ENCODE measurements around the gene DNAJA3. TPM values are rescaled to one million over a fixed set of nuclear protein-coding genes. Genes with fewer than 3 reads are reported as not detected.

DNAJA3 gene
- 40.7 TPM for total RNA-seq

GRCh38 chr16:4425378-4426020, at the start of gene DNAJA3:
TSS of gene DNAJA3 (plus strand) at chr16:4425868. CDS start at chr16:4425882, 14 bp downstream.
- DNase-seq (ENCODE audit: low spot score in 2 of 2): peak; percentile 63 to 96
- Histone ChIP-seq H3K27me3 (no peaks in the 10 kb centered on the region), H3K36me3 (no peaks in the 10 kb centered on the region), H3K27ac (peak within 1 kb of the TSS; percentile 95 to 96), H3K4me1 (peaks cover 5 to 14% of the 10 kb centered on the region in 2 donors), H3K4me3 (peak within 1 kb of the TSS; percentile 83 to 85), H3K9me3 (no peaks in the 10 kb centered on the region)
- intact Hi-C loops (cut with DNase I): loop anchor here (1.0 to 2.0 kb wide), 2 partner anchors 9 to 123 kb away; partner anchors contain the start of gene CORO7
- TF ChIP-seq, protein P1, sequence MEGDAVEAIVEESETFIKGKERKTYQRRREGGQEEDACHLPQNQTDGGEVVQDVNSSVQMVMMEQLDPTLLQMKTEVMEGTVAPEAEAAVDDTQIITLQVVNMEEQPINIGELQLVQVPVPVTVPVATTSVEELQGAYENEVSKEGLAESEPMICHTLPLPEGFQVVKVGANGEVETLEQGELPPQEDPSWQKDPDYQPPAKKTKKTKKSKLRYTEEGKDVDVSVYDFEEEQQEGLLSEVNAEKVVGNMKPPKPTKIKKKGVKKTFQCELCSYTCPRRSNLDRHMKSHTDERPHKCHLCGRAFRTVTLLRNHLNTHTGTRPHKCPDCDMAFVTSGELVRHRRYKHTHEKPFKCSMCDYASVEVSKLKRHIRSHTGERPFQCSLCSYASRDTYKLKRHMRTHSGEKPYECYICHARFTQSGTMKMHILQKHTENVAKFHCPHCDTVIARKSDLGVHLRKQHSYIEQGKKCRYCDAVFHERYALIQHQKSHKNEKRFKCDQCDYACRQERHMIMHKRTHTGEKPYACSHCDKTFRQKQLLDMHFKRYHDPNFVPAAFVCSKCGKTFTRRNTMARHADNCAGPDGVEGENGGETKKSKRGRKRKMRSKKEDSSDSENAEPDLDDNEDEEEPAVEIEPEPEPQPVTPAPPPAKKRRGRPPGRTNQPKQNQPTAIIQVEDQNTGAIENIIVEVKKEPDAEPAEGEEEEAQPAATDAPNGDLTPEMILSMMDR (IDR thresholded peaks at IDR 0.05): no peak

GRCh38 chr16:4376126-4376892, 49.4 kb upstream of the DNAJA3 start:
- peak; percentile 78 to 97 for DNase-seq (ENCODE audit: low spot score in 2 of 2)
- H3K9me3 ChIP-seq: no peaks in the 10 kb centered on the region
- H3K27me3 ChIP-seq: no peaks in the 10 kb centered on the region
- peaks cover 48 to 59% of the 10 kb centered on the region in 2 donors for H3K4me1 ChIP-seq
- TF ChIP-seq, protein P1 (IDR thresholded peaks at IDR 0.05): no peak
- peaks cover 7 to 15% of the 10 kb centered on the region in 2 donors for H3K36me3 ChIP-seq
- intact Hi-C loops (cut with DNase I): loop anchor here (1.0 to 5.0 kb wide), 2 partner anchors 10 to 1354 kb away; partner anchors contain the start of genes HCFC1R1, THOC6 and TNFRSF12A
- peak overlapping the region; percentile 40 to 64 for H3K4me3 ChIP-seq
- peak overlapping the region; percentile 94 to 99 for H3K27ac ChIP-seq

DNA sequence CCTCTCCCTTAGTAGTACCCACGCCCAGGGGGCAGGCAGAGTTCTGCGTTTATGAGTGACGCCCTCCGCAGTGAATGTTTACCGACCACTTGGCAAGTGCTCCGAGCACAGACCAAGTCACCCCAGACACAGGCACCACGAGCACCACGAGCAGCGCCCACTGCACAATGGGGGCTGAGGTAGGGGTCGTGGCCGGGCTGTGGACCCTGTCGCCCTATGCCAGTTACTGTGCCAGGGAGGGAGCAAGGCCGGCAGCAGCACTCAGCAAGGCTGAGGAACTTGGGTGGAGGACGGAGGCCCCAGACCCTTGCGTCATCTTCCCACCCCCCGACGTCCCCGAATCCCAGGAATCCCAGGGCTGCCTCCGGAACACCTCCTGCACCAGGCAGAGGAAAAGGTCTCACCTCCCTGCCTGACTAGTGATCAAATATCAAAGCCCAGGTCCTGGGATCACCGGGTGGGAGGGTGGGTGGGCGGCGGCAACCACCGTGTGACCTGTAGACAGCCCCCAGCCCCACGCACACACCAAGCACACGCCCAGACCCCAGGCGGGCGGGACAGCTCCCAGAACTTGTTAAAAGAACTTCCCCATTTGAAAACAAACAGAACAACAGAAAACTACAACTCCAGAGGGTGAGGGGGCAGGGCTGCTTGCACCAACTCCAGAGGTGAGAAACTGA, 48.6 kb upstream of the DNAJA3 start:
- Histone ChIP-seq H3K27me3 (no peaks in the 10 kb centered on the region), H3K27ac (peak overlapping the region; percentile 94 to 99), H3K4me3 (peak overlapping the region; percentile 40 to 64), H3K9me3 (no peaks in the 10 kb centered on the region), H3K4me1 (peaks cover 54 to 65% of the 10 kb centered on the region in 2 donors), H3K36me3 (peaks cover 14 to 22% of the 10 kb centered on the region in 2 donors)
- DNase-seq (ENCODE audit: low spot score in 2 of 2): peak in 1 of 2 donors; percentile 73
- intact Hi-C loops (cut with DNase I): loop anchor here (1.0 to 5.0 kb wide), 2 partner anchors 9 to 1355 kb away; partner anchors contain the start of genes HCFC1R1, THOC6 and TNFRSF12A
- TF ChIP-seq, protein P1 (IDR thresholded peaks at IDR 0.05): no peak

- Histone ChIP-seq H3K27ac (peak overlapping the region; percentile 94 to 99), H3K4me1 (peaks cover 60 to 71% of the 10 kb centered on the region in 2 donors), H3K9me3 (no peaks in the 10 kb centered on the region), H3K27me3 (no peaks in the 10 kb centered on the region), H3K4me3 (peak overlapping the region; percentile 40 to 64), H3K36me3 (peaks cover 21 to 28% of the 10 kb centered on the region in 2 donors)
- TF ChIP-seq, protein P1 (IDR thresholded peaks at IDR 0.05): no peak
- intact Hi-C loops (cut with DNase I): loop anchor here (5.0 kb wide), 1 partner anchor 1355 kb away; the partner anchor contains the start of genes HCFC1R1, THOC6 and TNFRSF12A
- DNase-seq (ENCODE audit: low spot score in 2 of 2): peak in 1 of 2 donors; percentile 72
Measured at GRCh38 chr16:4377573-4378154, 48.0 kb upstream of the DNAJA3 start.
